Fibroblast of pulmonary artery (primary cell): ENCODE measurements around the gene CTSE.

ENCODE experiments used
- DNase-seq: peaks from one replicate; pipeline ENCODE4 v3.0.0-alpha.2; 2010; ENCODE audit warnings: low read depth
- H3K4me3 ChIP-seq: replicated peaks from 2 replicates; pipeline ENCODE4 v1.5.1; 2011; ENCODE audit warnings: low read depth, mild to moderate bottlenecking, control low read depth, low read length, moderate library complexity
- TF ChIP-seq, protein P1 (sequence below): IDR thresholded peaks from 2 replicates; pipeline ENCODE4 v1.5.1; 2011; ENCODE audit warnings: mild to moderate bottlenecking, control low read depth, low read length, inconsistent platforms; ENCODE audit errors: missing control alignments

CTSE gene

DNA sequence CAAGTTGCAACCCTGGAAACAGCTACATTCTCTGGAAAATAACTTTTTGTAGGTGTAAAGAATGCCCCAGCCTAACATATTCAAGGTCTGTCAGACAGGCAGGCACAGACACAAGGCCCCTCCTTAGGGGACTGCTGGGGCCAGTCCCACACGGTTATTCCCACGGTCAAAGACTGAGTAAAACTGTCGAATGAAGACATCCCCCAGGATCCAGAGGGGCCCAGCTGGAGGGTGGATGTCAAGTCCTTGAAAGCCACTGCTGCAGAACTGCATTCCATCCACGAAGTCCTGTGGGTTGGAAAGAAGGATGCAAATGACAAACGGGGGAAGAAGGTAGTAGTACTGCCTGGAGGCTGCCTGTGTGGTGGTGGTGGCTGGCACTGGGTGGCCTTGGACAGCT, 13.6 kb downstream of the CTSE start:
- DNase-seq, result no peak
- no peak overlapping the region for H3K4me3 ChIP-seq
- TF ChIP-seq, protein P1, sequence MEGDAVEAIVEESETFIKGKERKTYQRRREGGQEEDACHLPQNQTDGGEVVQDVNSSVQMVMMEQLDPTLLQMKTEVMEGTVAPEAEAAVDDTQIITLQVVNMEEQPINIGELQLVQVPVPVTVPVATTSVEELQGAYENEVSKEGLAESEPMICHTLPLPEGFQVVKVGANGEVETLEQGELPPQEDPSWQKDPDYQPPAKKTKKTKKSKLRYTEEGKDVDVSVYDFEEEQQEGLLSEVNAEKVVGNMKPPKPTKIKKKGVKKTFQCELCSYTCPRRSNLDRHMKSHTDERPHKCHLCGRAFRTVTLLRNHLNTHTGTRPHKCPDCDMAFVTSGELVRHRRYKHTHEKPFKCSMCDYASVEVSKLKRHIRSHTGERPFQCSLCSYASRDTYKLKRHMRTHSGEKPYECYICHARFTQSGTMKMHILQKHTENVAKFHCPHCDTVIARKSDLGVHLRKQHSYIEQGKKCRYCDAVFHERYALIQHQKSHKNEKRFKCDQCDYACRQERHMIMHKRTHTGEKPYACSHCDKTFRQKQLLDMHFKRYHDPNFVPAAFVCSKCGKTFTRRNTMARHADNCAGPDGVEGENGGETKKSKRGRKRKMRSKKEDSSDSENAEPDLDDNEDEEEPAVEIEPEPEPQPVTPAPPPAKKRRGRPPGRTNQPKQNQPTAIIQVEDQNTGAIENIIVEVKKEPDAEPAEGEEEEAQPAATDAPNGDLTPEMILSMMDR, result no peak

DNA sequence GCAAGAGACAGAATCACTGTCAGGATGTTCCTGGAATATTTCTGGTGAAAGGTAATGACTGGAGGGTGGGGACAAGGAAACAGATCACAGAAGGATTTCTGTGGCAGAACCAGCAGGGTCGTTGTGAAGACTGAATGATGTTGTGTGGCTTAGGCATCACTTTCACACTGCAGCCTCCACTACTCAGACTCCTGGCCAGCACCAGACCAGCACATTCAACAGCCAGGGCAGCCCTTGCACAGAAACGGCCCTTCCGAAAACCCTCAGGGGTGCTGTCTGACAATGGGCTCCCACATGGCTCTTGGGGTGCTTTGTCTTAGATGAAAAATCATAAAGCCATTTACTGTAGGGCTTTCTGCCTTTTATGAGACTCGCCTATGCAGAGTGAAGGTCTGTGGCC, 16.7 kb downstream of the CTSE start:
- DNase-seq, result no peak
- TF ChIP-seq, protein P1, result no peak
- H3K4me3 ChIP-seq, result no peak overlapping the region

DNA sequence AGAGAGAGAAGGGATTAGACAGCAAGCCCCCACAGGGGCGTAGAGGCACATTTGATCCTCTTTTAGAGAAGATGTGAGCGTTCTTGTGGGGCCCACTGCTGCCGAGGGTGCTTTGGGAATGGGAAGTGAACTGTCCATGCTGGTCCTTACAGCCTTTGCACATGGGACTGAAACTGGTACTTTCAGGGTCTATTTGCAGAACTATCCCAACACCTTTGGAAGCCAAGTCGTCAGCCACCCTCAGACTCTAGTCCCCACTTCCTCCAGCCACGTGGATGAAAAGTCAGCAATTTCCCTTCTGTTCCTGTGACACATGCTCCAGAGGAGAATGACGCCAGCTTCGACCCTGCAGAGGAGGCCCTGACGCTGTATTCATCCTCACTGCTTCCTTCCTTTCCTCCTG, 17.9 kb downstream of the CTSE start:
- DNase-seq, result no peak
- no peak overlapping the region for H3K4me3 ChIP-seq
- TF ChIP-seq, protein P1, result no peak

DNA sequence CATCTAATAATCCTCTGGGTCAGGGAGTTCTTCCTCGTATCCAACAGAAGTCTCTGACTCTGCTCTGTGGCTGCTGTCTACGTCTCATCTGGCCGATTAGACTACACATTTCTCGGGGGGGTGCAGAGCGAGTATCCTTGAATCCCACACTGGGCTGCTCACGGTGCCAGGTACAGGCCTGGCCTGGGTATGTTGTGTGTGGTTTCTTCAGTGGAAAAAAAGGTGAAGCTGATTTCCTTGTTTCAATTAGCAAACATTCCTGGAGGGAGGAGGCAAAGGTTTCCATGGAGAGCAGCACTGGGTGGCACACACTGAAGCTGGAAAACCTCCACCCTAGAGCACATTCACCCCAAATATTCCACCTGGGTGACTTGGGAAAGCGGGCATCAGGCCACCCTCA, 18.5 kb downstream of the CTSE start:
- TF ChIP-seq, protein P1, result no peak
- no peak for DNase-seq
- H3K4me3 ChIP-seq, result no peak overlapping the region

DNA sequence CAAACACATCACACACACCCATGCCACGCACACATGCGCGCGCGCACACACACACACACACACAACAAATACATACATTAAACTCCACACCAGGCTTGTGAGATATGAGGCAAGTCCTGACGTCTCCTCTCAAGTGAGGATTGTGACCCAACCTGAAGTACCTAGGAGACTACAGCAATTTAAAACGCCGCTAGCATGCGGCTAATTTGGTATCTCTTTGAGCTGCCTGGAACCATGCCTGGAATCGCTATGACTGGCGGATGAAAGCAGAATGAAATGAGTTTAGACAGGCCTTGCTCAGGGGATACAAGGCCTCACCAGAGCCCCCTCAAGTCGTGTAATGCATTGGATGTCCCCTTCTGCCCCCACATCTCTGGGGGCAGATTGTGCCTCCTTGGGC, 18.9 kb downstream of the CTSE start:
- TF ChIP-seq, protein P1, result no peak
- DNase-seq, result no peak
- H3K4me3 ChIP-seq, result no peak overlapping the region

DNA sequence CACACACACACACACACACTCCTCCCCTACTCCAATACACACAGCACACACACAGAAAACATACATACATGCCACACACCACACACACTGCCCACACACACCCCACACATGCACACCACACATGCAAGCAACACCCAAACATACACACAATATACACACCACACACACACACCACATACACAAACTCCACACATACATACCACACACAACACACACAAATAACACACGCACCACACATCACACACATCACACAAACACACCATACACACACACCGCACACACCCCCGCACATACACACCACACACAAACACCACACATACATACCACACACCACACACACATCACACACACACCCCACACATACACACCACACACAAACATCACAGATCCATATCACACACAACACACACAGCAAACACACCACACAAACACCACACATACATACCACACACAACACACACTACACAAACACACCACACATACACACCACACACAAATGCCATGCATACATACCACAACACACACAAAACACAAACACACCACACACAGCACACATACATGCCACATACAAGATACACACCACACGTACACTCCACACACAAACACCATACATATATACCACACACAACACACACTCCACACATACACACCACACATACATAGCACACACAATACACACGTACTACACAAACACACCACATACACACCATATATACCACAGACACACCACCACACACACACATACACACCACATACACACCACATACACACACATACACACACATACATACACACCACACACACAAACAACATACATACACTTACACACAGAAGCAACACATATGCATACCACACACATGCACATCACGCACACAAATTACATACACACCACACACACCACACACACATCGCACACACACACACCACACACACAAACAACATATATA, 19.6 kb downstream of the CTSE start:
- H3K4me3 ChIP-seq, result no peak overlapping the region
- TF ChIP-seq, protein P1, result no peak
- no peak for DNase-seq
